RWPE2 (cell line): ENCODE results near the gene PGAP1.

Experiments
- ATAC-seq: fragments of 200-7000 bp; cut with Tn5 transposase; 3 replicates; pipeline ENCODE4 v1.9.1; 2021; ENCODE audit warnings: low read depth
- DNase-seq: peaks from one replicate; pipeline ENCODE4 v3.0.0-alpha.2; 2020; ENCODE audit warnings: low spot score
- H3K27ac ChIP-seq: fragments of 450-650 bp; 2 replicates; pipeline ENCODE4 v1.5.1; 2017; ENCODE audit warnings: mild to moderate bottlenecking; ENCODE audit not compliant: poor library complexity, severe bottlenecking
- H3K27me3 ChIP-seq: fragments of 250-450 bp; sonication (Bioruptor Pico); 2 replicates; pipeline ENCODE4 v1.5.1; 2021; ENCODE audit warnings: mild to moderate bottlenecking, moderate library complexity; ENCODE audit not compliant: insufficient read depth, poor library complexity, severe bottlenecking
- H3K36me3 ChIP-seq: fragments of 250-450 bp; sonication (Bioruptor Pico); 2 replicates; pipeline ENCODE4 v1.5.1; 2020; ENCODE audit warnings: low read depth, mild to moderate bottlenecking, moderate library complexity
- H3K4me1 ChIP-seq: fragments of 250-450 bp; sonication (Bioruptor Pico); 2 replicates; pipeline ENCODE4 v1.5.1; 2021; ENCODE audit warnings: mild to moderate bottlenecking, moderate library complexity; ENCODE audit not compliant: insufficient read depth, poor library complexity, severe bottlenecking
- H3K4me3 ChIP-seq: fragments of 250-450 bp; sonication (Bioruptor Pico); 2 replicates; pipeline ENCODE4 v1.5.1; 2021; ENCODE audit warnings: mild to moderate bottlenecking, moderate library complexity; ENCODE audit not compliant: severe bottlenecking
- H3K9me3 ChIP-seq: fragments of 250-450 bp; sonication (Bioruptor Pico); 2 replicates; pipeline ENCODE4 v1.5.1; 2021; ENCODE audit warnings: mild to moderate bottlenecking, moderate library complexity; ENCODE audit not compliant: severe bottlenecking
- TF ChIP-seq, protein P1 (sequence below): fragments of 450-650 bp; IDR thresholded peaks from one replicate; pipeline ENCODE4 v1.5.1; 2017; ENCODE audit warnings: mild to moderate bottlenecking, moderate library complexity; ENCODE audit not compliant: poor library complexity, severe bottlenecking

PGAP1 gene, protein sequence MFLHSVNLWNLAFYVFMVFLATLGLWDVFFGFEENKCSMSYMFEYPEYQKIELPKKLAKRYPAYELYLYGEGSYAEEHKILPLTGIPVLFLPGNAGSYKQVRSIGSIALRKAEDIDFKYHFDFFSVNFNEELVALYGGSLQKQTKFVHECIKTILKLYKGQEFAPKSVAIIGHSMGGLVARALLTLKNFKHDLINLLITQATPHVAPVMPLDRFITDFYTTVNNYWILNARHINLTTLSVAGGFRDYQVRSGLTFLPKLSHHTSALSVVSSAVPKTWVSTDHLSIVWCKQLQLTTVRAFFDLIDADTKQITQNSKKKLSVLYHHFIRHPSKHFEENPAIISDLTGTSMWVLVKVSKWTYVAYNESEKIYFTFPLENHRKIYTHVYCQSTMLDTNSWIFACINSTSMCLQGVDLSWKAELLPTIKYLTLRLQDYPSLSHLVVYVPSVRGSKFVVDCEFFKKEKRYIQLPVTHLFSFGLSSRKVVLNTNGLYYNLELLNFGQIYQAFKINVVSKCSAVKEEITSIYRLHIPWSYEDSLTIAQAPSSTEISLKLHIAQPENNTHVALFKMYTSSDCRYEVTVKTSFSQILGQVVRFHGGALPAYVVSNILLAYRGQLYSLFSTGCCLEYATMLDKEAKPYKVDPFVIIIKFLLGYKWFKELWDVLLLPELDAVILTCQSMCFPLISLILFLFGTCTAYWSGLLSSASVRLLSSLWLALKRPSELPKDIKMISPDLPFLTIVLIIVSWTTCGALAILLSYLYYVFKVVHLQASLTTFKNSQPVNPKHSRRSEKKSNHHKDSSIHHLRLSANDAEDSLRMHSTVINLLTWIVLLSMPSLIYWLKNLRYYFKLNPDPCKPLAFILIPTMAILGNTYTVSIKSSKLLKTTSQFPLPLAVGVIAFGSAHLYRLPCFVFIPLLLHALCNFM

DNA sequence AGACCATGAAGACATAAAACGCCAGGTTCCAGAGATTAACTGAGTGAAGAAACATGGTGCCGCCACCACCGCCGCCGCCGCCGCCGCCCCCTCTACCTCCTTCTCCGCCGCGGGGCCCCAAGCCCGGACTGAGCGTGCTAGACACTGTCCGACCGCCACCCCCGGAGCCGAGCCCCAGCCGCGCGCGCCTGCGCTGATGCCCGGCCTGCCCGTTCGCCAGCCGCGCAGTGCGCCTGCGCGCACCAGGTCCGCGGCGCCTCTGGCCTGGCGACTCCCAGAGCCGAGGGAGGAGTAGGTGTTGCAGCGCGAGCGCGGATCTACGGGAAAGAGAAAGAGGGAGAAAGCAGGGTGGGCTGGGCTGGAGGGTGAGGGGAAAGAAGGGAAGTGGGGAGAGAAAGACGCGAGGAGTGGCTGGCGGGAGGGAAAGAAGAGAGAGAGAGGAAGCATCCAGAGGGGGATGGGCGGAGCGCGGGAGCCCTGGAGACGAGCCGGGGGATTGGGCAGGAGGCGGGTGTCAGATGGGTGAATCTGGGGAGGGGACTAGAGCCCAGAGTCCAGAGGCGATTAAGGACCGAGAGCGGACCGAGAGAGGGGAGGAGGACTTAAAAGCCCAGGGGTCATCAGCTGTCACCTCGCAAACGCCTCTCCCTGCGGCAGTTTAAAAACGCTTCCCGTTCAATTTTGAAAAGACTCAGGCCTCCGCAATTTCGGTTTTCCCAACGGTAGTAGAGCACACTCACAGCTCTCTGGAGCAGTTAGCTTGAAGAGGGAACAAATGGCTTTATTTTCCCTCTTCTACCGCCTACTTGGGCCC, at the start of gene PGAP1:
Gene PGAP1, minus strand, starts transcription at position 146 of the 814 bp plus-strand sequence. Its CDS starts 91 bp downstream, at position 55.
- Histone ChIP-seq H3K36me3 (0 out of 2 replicates have a peak, but pooled peaks cover 4% of the 10 kb centered on the region), H3K4me3 (peak within 1 kb of the TSS; percentile 56), H3K27ac (peak within 1 kb of the TSS; percentile 70), H3K9me3 (no peaks in the 10 kb centered on the region), H3K4me1 (peaks cover 24% of the 10 kb centered on the region), H3K27me3 (no peaks in the 10 kb centered on the region)
- DNase-seq (peak; percentile 87), ATAC-seq (peak; percentile 84)
- TF ChIP-seq, protein P1, sequence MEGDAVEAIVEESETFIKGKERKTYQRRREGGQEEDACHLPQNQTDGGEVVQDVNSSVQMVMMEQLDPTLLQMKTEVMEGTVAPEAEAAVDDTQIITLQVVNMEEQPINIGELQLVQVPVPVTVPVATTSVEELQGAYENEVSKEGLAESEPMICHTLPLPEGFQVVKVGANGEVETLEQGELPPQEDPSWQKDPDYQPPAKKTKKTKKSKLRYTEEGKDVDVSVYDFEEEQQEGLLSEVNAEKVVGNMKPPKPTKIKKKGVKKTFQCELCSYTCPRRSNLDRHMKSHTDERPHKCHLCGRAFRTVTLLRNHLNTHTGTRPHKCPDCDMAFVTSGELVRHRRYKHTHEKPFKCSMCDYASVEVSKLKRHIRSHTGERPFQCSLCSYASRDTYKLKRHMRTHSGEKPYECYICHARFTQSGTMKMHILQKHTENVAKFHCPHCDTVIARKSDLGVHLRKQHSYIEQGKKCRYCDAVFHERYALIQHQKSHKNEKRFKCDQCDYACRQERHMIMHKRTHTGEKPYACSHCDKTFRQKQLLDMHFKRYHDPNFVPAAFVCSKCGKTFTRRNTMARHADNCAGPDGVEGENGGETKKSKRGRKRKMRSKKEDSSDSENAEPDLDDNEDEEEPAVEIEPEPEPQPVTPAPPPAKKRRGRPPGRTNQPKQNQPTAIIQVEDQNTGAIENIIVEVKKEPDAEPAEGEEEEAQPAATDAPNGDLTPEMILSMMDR: no peak

DNA sequence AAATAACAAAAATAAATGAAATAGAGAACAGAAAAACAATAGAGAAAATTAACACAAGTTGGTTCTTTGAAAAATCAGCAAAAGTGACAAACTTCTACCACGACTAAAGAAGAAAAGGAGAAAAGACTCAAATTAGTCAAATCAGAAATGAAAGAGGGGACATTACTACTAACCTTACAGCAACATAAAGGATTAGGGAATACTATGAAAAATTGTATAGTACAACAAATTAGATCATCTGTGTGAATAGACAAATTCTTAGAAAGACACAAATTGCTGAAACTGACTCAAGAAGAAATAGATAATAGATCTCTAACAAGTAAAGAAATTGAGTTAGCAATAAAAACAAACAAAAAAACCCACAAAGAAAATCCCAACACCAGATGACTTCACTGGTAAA, 48.5 kb upstream of the PGAP1 start:
- no peak overlapping the region for H3K4me3 ChIP-seq
- no peaks in the 10 kb centered on the region for H3K36me3 ChIP-seq
- no peaks in the 10 kb centered on the region for H3K9me3 ChIP-seq
- H3K27me3 ChIP-seq: no peaks in the 10 kb centered on the region
- no peak overlapping the region for H3K27ac ChIP-seq
- ATAC-seq: no peak
- no peaks in the 10 kb centered on the region for H3K4me1 ChIP-seq
- DNase-seq: no peak
- TF ChIP-seq, protein P1: no peak

DNA sequence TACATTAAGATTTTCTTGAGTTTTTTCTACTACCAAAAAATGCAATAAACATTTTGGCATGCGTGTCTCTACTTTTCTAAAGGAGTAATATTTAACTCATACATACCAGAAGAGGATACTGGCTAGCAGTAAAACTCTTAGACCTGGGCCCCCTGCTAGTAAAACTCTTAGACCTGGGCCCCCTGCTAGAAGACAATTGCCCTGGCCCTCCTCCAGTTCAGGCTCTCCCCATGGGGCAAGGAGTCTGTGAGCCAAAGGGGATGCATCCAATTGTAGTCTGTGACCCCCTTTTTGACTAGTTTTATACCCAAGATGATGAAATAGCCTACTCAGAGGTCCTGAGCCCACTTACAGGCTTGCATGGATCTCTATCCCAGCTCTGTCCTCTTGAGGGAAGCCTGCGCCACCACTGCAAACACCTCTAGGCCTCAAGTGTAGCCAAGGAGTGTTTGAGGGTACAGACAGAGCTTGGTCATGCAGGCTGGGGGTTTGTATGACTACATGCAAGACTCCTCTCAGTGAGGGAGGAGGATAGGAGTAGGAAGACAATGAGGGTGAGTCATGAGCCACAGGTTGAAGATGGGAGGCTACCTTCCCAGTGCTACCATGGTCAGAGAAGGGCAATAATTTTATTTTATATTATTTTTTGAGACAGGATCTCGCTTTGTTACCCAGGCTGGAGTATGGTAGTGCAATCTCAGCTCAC, 45.2 kb upstream of the PGAP1 start:
- Histone ChIP-seq H3K36me3 (no peaks in the 10 kb centered on the region), H3K27me3 (no peaks in the 10 kb centered on the region), H3K9me3 (no peaks in the 10 kb centered on the region), H3K4me3 (no peak overlapping the region), H3K27ac (no peak overlapping the region), H3K4me1 (no peaks in the 10 kb centered on the region)
- TF ChIP-seq, protein P1: no peak
- no peak for DNase-seq
- ATAC-seq: peak; percentile 54; the same call in 2 of the 3 replicates

DNA sequence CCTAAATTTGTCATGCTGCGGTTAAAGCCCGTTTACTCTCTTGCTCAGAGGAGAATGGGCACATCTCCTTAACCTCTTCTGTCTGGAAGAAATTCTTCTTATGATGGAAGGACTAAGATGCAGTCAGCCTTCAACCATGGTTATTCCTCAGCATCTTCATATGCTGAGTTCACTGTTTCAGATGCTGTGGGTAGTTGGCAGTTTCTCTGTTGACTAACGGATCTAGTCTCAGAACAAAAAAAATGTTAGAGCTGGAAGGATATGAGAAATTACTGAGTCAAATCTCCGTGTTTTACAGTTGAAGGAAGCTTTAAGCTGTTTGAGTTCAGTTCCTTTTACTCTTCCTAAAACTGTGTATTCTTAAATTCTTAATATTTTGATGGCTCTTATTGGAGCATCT, 43.6 kb upstream of the PGAP1 start:
- Histone ChIP-seq H3K4me1 (no peaks in the 10 kb centered on the region), H3K27ac (no peak overlapping the region), H3K9me3 (no peaks in the 10 kb centered on the region), H3K4me3 (no peak overlapping the region), H3K27me3 (no peaks in the 10 kb centered on the region), H3K36me3 (no peaks in the 10 kb centered on the region)
- TF ChIP-seq, protein P1: no peak
- DNase-seq: no peak
- no peak for ATAC-seq
